Measurements from ENCODE around the gene EXOC2.

Gene EXOC2

GRCh38 chr6:467671-468082 is 225.3 kb downstream of the EXOC2 start:
- no peak for DNase-seq (ENCODE audit: low spot score)

- DNase-seq (ENCODE audit: low spot score), result no peak
Observed at GRCh38 chr6:467111-467510, 225.8 kb downstream of the EXOC2 start.

- DNase-seq (ENCODE audit: low spot score), result no peak
Observed at GRCh38 chr6:466564-466963, 226.4 kb downstream of the EXOC2 start.

- no peak for DNase-seq (ENCODE audit: low spot score)
Observed at GRCh38 chr6:465531-466348, 227.2 kb downstream of the EXOC2 start.

GRCh38 chr6:456887-457286 is 236.1 kb downstream of the EXOC2 start:
- no peak for DNase-seq (ENCODE audit: low spot score)

- DNase-seq (ENCODE audit: low spot score), result no peak
Observed at GRCh38 chr6:456358-456867, 236.5 kb downstream of the EXOC2 start.

GRCh38 chr6:455835-456234 is 237.1 kb downstream of the EXOC2 start:
- no peak for DNase-seq (ENCODE audit: low spot score)

GRCh38 chr6:455006-455585 is 237.8 kb downstream of the EXOC2 start:
- DNase-seq (ENCODE audit: low spot score), result no peak

- no peak for DNase-seq (ENCODE audit: low spot score)
Observed at GRCh38 chr6:454148-454991, 238.6 kb downstream of the EXOC2 start.

- DNase-seq (ENCODE audit: low spot score), result no peak
Observed at GRCh38 chr6:453152-453551, 239.8 kb downstream of the EXOC2 start.

GRCh38 chr6:452301-453067 is 240.5 kb downstream of the EXOC2 start:
- no peak for DNase-seq (ENCODE audit: low spot score)

GRCh38 chr6:451847-452246 is 241.1 kb downstream of the EXOC2 start:
- no peak for DNase-seq (ENCODE audit: low spot score)

- DNase-seq (ENCODE audit: low spot score), result no peak
Observed at GRCh38 chr6:451336-451735, 241.6 kb downstream of the EXOC2 start.

GRCh38 chr6:449486-450419 is 243.2 kb downstream of the EXOC2 start:
- peak; percentile 49 for DNase-seq (ENCODE audit: low spot score)

- peak; percentile 26 for DNase-seq (ENCODE audit: low spot score)
Observed at GRCh38 chr6:449057-449430, 243.9 kb downstream of the EXOC2 start.

- peak; percentile 17 for DNase-seq (ENCODE audit: low spot score)
Observed at GRCh38 chr6:448296-449056, 244.5 kb downstream of the EXOC2 start.

GRCh38 chr6:447381-448165 is 245.4 kb downstream of the EXOC2 start:
- no peak for DNase-seq (ENCODE audit: low spot score)

- DNase-seq (ENCODE audit: low spot score), result no peak
Observed at GRCh38 chr6:446418-447366, 246.2 kb downstream of the EXOC2 start.

Measured in left forelimb (tissue), 1 donor.